Stimulated activated CD4-positive, alpha-beta T cell treated with anti-CD3 and anti-CD28 coated beads, Interleukin-12 subunit alpha, Interleukin-12 subunit beta, amount 100 ng/mL, for 4 hours (primary cell): ENCODE measurements around the gene SHROOM4.

Source experiments
- DNase-seq: peaks from one replicate; pipeline ENCODE4 v3.0.0-alpha.2; 2020

SHROOM4 gene

DNA sequence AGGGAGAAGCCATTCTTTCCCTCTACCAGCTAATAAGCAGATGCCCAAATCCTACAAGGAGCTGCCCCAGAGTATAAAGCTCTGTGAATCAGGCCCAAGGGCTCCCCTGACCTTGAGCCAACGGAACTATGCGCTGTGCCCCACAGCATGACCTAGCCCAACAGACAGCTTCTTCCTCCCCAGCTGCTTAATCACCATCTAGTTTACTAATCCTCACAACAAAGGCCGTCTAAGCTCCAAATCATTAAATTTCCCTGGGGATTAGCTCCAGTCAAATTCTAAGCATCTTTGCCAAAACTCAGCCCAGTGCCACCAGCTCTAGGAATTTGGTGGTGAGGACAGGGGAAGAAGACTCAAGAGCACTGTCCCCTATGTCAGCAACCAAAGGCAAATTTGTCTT is 113.1 kb downstream of the SHROOM4 start:
- no peak for DNase-seq

DNA sequence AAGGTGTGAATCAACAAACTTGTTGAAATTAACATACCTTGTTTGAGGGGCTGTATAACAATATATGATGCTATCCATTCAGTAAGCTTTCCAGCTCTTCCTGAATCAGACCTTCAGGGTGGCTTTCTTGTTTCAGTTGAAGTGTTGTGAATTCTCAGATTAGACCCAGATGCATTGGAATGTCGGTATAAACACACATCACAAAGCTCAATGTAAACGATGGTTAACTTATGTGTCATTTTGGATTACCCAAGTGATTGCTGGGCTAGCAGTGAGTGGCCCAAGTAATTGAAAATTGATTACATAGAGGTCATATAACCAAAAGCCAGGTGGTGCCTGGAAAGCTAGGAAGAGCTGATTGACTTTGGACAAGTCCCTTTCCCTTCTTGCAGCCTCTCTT is 115.0 kb downstream of the SHROOM4 start:
- no peak for DNase-seq

DNA sequence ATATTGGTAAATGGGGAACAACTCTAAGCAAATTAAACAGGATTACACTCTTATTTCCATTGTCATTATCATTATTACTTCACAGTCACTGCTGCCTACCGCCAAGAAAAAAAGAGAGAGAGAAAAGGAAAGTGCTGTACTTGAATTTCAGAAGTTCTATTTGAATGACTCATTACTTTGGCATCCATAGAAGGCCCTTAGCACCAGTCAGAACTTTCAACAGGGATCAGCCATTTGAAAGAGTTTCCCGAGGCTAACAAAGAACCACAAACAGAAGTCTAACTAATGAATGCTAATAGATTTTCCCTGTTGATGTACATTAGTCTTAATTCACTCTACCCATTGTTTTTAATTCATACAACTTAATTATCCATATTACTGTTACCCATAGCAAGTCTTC is 116.3 kb downstream of the SHROOM4 start:
- no peak for DNase-seq

DNA sequence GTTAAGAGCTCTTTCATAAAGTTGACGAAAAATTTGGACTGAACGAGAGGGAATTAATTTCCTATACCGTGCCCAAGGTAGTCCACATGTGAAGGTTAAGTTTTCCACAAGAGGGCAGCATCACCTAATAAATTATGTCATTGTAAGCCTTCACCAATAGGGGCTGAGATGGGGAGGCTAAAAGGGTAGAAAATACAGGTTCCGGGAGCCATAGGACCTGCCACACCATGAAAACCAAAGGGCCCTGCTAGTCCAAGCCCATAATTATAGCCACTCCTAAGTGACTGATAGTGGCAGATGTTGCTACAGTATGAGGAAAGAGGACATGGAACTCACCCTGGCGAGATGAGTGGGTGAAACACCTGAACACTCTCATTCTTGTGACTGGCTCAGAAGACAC is 122.2 kb downstream of the SHROOM4 start:
- DNase-seq = no peak

DNA sequence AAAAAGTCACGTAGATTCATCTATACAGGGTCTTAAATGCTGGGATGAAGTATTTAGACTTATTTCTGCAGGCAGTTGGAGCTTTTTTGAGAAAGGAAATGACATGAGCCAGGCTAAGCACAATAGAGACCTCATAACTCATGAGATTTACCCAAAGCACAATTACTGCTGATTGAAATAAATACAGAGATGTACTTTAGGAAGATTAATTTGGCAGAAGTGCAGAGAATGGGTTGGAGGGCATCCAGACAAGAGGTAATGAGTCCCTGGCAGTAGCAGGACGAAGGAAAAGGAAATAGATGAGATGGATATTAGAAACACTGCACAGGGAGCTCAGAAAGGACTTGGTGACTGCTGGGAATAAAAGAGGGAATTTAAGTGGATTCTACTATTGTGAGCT is 129.1 kb downstream of the SHROOM4 start:
- no peak for DNase-seq

DNA sequence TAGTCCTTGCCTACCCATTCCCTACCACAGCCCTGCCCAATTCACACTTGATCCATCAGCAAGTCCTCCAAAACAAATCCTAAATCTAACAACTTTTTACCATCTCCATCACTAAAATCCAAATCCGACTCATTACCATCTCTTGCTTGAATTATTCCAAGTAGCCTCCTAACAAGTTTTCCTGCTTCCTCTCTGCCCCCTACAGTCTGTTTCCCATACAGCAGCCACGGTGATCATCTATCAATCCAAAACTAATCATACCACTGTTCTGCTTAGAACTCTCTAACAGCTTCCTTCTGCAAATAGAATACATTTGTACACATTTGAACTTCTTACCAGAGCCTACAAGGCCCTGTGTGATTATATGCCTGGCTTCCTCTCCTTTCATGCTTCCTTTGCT is 133.0 kb downstream of the SHROOM4 start:
- no peak for DNase-seq

DNA sequence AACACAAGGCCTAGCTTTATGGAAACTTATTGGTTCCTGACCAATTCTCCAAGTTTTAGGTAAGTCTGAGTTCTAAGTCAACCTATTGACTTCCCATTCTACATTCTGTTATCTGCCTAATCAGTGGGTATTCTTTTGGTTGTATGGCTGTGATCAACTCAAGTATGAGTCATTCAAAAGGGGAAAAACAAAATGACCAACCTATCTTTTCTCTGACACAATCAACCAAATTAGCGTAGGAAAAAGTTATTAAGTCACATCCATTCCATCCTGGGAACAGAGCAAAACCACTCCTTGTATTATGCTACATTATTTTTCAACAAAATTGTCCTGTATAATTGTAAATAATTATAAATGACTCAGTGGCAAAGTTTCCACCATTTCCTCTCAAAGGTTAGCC is 136.2 kb downstream of the SHROOM4 start:
- DNase-seq = no peak

DNA sequence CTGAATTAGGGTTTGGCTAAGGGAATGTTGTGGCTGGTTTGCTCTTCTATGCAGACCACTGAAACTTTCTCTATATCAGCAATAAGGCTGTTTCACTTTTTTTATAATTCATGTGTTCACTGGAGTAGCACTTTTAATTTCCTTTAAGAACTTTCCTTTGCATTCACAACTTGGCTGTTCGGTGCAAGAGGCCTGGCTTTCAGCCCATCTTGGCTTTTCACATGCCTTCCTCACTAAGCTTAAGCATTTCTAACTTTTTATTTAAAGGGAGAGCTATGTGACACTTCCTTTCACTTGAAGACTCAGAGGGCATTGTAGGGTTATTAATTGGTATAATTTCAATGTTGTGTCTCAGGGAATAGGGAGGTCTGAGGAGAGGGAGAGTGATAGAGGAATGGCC is 142.3 kb downstream of the SHROOM4 start:
- DNase-seq = no peak

DNA sequence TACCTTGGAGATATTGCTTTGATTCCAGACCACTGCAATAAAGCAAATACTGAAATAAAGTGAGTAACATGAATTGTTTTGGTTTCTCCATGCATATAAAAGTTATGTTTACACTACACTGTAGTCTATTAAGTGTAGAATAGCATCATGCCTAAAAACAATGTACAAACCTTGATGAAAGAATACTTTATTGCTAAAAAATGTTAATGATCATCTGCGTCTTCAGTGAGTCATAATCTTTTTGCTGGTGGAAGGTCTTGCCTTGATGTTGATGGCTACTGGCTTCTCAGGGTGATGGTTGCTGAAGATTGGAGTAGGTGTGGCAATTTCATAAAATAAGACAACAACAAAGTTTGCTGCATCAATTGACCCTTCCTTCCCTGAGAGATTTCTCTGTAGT is 145.1 kb downstream of the SHROOM4 start:
- no peak for DNase-seq

DNA sequence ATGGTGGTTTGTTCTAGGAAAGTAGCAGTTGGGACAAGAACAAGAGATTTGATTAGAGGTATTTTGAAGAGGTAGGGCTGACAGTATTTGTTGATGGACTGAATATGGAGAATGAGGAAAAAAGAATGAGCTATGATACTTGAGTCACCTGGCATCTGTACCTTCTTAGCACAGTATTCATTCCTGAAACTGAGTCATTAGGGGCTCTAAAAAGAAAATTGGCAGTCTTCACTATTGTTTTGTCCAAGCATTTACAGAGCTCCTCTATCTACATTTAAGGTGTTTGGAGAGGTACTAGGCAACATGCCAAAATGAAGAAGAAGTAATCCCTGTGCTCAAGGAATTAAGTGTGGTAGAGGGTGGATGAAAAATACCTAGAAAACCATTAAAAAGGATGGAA is 165.8 kb downstream of the SHROOM4 start:
- no peak for DNase-seq

DNA sequence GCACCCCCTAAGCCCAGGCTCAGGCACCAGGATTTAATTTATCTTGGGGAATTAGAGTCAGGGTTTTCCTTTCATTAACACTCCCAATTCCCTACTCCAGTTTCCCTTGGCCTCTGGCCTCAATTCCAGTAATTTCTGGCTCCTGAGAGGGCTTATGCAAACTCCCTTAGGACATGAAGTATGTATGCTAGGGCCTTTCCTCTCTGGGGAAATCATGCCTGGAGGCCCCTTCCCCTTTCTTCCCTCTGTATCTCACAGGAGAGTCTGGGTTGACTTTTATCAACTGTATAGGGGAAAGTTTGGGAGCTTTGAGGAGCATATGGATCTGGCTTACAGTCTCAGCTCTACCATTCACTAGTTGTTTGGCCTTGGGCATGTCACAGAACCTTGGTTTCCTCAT is 169.5 kb downstream of the SHROOM4 start:
- DNase-seq = no peak

DNA sequence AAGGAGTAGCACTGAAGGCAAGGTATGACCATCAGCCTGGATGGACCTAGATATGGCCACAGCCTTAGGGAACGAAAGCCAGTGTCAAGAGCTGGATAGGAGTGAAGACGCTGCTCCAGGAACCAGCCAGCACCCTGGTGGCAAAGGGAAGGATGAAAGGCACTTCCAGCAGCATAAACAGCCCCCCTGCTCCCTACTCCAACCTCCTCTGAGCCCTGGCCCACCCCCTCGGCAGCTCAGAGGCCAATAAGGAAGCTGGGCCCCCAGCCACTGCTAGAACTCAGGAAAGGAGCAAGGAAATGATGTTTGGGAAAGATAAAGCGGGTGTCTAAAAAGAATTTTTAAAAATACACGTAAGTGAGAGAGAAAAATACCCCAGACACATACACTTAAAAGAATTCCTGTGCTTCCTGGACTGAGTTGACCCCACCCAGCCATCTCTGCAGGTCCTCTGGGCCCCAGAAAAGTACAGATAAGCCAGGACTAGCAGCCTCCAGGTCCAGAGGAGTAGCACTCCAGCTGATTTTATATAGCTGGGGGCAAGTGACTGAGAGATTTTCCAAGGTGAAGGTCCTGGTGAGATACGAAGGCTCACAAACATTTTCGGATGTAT is 170.4 kb downstream of the SHROOM4 start:
- DNase-seq = no peak

DNA sequence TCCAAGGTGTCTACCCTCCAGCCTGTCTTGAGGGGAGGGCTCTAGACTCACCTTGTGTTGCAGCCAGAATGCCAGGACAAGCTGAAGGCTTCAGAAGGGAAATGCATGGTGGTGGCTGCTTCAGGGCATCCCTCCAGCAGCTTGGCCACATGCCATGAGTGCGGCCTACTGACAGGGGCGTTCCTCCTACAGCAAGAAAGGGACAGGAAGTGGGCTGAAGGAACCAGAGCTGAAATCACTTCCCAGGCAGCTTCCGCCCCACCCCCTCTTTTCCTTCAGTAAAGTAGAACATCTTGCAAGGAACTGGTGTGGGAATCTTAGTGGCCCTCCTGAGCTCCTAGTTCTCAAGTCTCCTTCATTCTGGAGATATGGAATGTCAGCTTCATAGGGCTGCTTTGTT is 175.9 kb downstream of the SHROOM4 start:
- no peak for DNase-seq

DNA sequence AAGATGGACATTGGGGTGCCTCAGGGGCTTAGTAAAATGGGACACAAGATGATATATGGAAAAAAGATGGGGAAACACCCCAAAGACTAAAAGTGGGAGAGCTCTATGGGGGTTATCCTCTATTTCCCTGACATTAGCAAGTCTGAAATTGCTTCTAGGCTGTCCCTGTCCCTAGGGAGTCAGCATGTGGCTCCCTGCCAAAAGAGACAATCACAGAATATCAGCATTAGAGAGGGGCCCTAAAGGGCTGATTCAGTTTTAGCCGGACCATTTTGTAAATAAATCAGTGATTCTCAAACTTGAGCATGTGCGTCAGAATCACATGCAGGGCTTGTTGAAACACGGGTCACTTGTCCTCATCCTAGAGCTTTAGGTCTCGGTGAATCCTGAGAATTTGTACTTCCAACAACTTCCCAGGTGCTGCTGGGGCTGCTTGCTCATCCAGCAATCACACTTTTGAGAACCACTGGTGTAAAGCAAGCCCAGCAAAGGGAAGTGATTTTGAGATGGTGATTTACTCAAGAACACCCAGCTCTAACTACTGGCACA is 178.1 kb downstream of the SHROOM4 start:
- no peak for DNase-seq

DNA sequence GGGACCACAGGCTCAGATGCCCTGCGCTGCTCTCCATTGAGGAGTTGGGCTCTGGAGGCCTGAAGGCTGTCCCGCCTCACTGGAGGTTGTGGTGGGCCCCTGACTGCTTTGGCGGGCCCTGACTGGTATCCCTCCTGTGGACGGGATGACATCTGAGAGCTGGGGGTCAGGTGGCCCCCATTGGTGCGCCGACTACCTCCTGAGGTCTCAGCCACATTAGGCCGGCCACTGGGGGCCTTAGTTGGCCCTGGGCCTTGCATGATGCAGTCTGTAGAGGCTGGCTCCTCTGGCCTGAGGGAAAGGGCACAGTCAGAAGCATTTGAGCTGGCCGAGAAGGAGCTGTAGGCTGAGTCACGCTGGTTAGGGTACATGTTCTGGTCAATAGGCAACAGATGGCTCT is 178.8 kb downstream of the SHROOM4 start:
- no peak for DNase-seq

DNA sequence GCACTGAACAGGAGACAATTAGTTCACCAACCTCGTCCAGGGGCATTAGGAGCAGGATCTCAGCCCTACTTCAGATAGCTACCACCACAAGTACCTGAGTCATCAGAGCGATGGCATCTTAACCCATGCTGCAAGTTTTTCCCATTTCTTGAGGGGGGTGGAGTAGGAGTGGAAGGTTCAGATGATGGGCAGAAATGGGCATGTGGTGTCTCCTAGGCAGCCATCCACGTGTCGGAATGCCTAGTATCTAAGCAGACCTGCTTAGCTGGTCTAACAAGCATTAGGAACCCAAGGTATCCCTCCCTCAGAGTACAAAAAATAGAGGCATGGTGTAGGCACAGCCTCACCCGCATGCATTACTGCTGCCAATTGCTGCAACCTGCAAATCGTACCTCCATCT is 184.2 kb downstream of the SHROOM4 start:
- DNase-seq = no peak

DNA sequence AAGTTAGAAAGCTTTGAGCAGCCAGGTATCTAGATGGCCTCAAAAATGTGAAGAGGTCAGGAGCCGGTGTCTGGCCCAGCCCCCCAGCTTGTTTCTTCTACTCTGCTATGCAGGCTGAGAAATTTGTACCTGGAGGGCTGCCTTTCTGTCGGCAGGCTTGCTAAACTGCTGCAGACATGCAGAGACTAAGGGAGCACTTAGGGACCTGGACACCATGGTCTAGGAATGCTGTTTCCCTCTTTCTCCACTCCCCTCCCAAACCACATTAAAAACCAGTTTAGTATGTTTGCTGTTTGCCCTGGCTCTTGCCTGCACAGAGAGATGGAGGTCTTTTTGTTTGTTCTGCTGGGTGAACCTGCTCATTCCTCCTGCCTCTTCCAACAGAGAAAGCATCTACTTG is 186.3 kb downstream of the SHROOM4 start:
- DNase-seq = no peak

DNA sequence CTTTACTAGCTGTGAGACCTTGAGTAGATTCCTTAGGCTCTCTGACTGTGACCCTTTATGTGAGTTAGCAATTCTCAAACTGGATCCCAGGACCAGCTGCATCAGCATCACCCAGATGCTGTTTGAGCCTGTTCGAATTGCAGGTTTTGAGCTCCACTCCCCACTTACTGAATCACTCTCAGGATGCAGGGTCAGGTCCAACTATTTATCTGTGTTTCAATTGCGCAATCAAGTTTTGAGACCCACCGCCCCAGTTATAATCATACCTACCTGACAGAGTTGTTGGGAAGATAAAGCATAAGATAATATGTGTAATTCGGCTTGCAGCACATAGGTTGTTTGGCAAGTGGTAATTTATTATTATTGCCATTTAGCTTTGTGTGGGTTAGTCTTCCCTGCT is 187.6 kb downstream of the SHROOM4 start:
- DNase-seq = no peak

DNA sequence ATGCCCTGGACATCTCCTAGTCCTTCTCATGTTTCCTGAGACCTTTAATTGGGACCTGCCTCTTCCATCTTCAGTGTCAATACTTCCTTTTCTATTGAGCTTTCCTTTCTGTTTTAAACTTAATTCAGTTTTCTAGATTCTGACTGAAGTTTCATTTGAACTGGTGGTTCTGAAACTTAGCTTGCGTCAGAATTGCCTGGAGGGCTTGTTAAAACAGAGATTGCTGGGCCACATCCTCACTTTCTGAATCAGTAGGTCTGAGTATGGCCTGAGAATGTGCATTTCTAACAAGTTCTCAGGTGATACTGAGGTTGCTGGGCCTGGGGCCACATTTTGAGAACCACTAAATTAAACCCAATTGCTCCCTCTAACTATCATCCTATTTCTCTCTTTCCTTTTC is 191.2 kb downstream of the SHROOM4 start:
- DNase-seq = no peak

DNA sequence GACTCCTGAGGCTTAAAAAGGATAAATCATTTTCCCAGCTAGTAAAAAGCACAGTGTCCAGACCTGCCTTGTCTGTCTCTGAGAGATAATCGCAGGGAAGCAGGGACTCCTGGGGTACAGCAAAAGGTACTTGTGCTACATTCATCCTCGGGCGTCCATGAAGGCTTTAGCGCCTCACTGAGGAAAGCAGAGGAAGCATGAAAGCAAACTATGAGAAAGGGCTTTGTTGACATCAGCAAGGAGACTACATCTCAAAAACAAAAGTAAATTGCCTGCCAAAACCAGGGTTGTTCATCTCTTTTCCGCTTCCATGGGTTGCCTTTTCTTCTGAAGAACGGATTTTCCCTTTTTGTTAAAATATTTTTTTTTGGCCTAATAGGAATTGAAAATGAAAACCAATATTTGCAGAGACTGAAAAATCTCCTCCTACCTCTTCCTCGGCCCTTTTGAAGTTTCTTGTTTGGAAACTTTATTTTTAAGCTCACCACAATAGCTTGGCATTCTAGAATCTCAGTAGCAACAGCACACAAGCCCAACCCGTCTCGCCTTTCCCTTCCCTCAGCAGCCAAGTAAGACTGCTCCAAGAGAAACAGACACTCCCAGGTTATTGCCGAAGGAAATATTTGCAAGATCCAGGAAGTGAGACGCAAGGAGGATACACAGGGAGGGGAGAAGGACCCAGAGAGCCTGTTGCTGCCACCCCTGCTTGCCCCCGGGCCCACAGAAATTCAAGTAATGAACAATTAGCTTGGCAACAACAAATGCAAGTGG is 195.0 kb downstream of the SHROOM4 start:
- no peak for DNase-seq

DNA sequence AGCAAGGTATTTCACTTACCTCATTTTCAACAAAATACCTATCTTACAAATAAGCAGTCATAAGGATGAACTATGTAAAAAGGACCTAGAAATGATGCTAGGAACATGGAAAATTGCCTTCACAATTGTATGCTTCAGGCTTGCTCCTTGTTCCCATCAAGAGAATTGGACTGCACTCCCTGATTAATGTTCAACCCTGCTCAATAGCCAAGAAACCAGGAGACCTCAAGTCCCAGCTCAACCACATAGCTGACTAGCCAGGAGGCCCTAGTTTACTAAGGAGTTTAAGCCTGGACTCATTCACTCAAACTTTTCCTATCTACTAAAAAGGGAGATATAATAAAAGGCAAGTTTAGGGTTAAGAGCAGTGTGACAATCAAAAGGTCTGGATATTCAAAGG is 196.8 kb downstream of the SHROOM4 start:
- no peak for DNase-seq

DNA sequence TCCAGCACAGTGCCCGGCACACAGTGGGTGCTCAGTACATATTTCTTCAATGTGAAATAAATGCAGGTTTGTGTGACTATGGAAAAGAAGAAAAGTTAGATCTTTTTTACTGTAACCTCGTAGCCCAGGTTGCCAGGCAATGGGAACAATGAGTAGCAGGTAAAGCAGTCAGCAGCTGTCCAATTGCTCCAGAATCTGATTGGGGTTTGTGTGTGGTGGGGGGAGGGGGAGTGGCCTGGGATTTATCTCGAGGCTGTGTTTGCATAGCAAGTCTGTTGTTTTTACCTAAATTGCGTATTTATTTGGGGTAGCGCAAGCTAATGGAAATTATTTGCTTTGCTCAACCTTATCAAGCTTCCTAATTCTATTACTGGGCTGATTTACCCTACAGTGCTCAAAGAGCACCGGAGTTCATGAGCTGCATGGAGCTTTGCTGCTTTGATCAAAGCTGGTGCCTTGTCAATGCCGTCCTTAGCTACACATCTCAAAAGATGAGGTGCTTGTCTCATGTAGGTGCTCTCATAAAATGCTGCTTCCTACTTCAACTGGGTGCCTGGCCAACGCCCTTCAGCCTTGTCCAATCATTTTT is 198.3 kb downstream of the SHROOM4 start:
- no peak for DNase-seq

DNA sequence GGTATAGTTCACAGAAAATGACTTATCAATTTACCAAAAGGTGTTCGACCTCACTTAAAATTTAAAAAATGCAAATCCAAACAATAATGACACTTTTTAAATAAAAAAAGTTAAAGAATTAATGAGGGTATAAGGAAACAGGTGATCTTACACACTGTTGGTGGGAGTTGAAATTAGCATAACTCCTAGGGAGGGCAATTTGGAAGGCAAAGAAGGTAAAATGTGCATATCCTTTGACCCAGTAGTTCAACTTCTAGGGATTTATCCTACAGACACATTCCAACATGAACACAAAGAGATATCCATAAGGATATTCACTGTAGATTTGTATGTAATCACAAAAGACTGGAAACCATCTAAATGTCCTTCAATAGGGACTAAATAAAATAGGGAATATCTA is 199.5 kb downstream of the SHROOM4 start:
- no peak for DNase-seq

DNA sequence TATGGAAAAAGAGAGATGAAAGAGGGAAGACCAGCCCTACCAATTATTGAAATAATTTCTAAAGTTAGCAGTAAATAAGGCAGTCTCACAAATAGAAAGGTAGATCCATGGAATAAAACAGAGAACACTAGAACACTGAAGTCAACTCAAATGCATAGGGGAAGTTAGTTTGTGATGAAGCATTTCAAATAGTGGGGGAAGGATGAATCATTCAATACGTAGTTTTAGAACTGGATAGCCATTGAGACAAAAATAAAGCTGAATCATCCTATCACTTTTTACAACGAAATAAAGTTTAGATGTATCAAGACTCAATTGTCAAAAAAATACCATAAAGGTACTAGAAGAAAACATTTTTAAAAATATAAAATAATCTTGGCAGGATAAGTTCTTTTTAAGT is 200.1 kb downstream of the SHROOM4 start:
- no peak for DNase-seq
